Activated CD8-positive, alpha-beta memory T cell treated with anti-CD3 and anti-CD28 coated beads, Interleukin-2, amount 50 U/mL, for 24 hours (primary cell): ENCODE measurements around the gene ATP11A.

ENCODE experiments used
- DNase-seq: peaks from one replicate; pipeline ENCODE4 v3.0.0-alpha.2; 2020; ENCODE audit errors: extremely low read depth

Gene ATP11A

DNA sequence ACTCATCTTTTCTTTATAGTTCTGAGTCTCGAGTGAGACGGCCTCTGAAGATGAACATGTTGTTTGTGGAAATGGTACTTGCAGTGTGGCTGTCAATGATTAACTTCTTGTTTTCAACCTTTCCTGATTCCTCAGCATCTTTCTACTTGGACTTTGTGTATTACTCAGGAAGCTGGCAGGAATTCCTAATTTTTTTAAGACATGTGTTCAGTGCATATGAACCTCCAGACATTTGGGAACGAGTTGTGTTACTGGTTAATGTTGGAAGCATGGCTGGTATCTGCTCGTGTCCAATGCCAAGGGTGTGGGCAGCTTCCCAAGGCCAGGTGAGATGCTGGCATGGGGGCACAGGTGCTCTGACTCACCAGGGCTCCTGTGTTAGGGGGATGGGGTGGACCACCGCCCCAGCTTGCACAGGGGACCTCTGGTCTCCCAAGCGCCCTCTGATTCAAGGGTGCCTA is 218.1 kb downstream of the ATP11A start:
- DNase-seq, result no peak

- no peak for DNase-seq
These were observed 218.5 kb downstream of the ATP11A start for GRCh38 chr13:112908342-112908741.

DNA sequence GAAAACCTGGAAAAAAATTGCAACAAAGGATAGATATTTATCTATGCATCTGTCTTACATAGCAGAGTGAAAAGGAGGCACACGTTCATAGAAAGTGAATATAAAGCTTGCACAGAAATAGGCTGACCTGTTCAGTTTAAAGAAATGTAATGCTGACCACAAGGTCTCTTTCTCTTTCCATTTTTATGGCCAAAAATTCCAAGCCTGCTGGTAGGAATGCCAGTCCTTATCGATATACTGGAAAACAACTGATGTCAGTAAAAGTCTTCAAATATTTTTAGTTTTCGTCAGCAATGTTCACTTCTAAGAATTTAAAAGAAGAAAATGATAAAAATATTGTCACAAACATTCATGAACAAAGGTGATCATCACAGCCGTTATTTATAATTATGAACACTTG is 220.2 kb downstream of the ATP11A start:
- DNase-seq, result no peak

DNA sequence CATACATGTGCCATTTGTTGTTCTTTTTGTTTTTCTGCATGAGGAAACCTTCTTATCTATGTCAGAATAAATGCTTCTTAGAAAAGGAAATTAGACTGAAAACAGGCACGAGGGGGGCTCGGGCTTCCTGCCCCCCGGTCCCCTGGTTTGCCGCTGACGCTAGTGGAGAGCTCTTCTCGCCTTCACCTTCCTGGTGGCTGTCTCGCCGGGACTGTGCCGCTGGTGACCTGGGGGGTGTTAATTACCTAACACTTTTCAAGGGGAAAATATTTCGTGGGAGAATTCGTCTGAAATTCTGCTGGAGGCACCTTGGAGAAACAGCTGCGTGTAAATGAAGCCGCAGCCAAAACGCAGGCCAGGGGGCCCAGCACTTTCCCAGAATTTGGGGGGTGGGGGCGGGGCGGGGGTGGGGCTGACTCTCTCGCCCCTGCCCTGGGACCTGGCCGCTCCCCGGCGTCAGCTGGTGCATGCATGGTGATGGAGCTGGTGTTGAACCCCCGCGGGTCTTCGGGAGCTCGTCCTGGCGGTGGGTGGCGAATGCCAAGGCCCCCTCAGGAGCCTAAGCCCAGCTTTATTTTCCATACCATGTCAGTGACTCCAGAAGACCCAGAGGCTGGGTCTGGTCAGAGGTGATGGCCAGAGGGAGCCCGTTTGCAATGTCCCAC is 220.9 kb downstream of the ATP11A start:
- no peak for DNase-seq

DNA sequence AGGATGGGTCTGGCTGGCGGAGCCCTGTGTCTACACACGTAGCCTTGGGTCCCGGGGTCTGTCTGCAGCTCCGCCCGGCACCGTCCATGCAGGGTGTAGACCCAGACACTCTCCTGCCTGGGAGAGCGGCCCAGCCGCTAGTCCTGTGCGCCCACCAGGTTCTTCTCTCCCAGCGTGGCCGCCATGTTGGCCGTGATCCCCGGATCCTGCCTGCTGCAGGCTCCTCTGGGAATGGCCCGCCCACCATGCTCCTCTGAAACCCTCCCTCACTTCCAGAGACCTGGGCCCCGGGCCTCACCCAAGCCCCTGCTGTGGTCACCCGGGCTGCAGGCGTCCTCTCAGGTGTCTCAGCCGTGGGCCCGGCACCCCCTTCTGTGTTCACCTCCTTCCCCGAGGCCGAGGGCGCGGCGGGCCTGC is 221.5 kb downstream of the ATP11A start:
- DNase-seq, result no peak

- DNase-seq, result no peak
These were observed 222.0 kb downstream of the ATP11A start for GRCh38 chr13:112911883-112912282.

GRCh38 chr13:112912726-112913440 is 223.0 kb downstream of the ATP11A start:
- no peak for DNase-seq

- no peak for DNase-seq
These were observed 226.5 kb downstream of the ATP11A start for GRCh38 chr13:112916296-112916695.

GRCh38 chr13:112917056-112917664 is 227.3 kb downstream of the ATP11A start:
- DNase-seq, result no peak

DNA sequence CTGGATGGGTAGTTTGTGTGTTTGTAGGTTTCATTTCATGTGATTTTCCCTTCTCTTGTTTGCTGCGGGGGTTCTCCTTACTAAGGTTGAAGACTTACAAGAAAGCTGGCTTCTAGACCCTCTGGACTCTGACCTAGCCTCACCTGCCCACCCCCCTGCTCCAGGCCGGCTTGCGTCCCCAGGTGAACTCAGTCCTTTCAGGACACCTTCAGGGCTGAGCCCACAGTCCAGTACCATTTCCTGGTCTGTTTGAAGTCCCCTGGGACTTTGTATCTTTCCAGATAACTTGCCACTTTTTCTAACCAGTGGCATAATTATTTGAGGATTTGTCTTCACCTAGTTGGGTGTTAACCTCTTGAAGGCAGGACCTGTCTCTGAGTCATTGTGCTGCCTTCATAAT is 227.9 kb downstream of the ATP11A start:
- DNase-seq, result no peak

GRCh38 chr13:112918266-112918665 is 228.4 kb downstream of the ATP11A start:
- DNase-seq, result no peak

GRCh38 chr13:112918746-112919145 is 228.9 kb downstream of the ATP11A start:
- no peak for DNase-seq

- no peak for DNase-seq
These were observed 234.1 kb downstream of the ATP11A start for GRCh38 chr13:112923962-112924361.

DNA sequence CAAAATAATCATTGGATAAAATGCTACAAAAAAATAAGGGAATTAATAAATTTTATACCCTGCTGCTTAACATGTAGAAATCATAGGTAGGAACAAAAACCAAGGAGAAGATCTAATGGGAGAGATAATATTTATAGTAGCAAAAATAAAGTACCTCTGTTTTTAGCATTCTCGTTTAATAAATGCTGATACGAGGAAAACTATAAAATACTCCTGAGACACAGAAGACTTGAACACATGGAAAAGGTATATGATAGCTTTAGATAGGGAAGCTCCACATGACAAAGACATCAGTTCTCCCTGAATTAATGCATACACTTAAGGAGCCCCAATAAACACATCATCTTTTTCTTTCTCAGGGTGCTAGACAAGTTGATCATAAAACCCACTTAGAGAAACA is 234.5 kb downstream of the ATP11A start:
- no peak for DNase-seq

DNA sequence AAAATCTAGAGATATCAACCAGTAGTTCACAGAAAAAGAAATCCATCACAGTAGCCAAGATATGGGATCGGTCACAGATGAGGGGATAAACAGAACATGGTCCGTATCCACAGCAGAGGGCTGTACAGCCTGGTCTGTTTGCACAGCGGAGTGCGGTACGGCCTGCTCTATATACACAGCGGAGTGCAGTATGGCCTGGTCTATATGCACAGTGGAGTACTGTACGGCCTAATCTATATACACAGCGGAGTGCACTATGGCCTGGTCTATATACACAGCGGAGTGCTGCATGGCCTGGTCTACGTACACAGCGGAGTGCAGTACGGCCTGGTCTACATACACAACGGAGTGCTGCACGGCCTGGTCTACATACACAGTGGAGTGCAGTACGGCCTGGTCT is 236.2 kb downstream of the ATP11A start:
- no peak for DNase-seq

DNA sequence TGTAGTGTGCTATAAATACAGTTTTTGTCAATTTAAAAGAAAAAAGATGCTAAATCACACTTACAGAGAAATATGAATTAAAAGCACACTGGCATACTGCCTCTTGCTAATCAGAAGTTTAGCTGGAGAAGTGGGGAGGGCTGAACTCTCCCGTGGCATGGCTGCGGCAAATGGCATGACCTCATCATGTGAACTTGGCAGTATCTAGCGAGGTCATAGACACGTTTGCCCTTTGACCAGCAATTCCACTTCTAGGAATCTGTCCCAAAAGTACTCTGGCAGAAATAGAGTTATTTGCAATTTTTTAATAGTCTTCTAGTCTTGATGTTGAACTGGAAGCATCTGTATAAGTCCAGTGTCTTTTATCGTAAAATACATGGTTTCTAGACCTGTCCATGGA is 237.2 kb downstream of the ATP11A start:
- DNase-seq, result no peak

DNA sequence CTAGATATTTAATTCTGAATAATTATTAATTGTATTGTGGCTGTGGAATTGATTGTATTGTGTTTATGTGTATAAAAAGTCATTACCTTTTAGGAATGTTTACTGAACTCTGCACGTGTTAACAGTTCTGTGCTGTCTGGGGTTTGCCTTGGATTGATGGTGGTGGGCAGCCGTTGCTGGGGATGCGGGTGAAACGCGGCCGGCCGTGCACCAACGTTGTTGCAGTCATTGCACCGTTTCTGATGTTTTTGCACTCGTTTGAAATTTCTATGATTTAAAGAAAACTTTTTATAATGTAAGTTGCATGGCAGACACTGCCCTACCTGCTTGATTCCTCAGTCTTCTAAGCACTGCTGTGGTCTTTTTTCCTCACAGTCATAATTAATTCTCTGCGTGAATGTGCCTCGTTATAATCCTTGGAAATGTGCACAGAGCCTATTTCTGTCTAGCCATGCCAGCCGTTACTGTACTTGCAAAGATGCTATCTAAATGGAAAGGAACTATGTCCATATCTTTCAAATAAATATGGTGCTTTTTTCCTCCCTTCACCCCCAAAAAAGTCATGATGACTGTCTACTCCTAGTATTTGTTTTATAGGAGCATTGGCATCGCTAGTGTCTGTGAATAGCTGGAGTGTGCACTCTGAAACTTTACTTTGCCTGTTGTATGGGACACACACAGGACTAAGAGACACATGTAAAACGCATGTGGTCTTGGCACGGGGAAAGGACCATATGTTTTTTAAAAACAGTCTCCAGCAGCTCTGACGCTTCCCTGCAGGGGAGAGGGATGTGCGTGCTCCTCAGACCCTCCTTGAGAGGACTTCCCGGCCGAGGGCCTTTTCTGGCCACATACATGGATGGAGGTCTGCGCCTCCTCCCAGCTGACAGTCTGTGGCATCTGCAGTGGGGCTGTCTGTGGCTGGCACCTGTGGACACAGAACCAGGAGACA is 238.5 kb downstream of the ATP11A start:
- no peak for DNase-seq

GRCh38 chr13:112928972-112929782 is 239.3 kb downstream of the ATP11A start:
- DNase-seq, result no peak

DNA sequence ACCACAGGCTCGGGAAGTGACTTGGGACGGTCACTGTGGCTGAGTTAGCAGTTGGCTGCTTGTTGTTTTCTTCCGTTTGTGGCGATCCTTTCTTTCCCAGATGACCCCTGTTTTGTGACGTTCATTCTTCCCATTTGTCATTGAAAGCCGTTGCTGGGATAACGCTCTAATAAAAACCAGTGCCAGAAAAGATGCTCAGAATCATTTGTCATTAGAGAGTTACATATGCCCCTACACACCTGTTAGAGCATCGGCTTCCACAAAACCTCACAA is 239.9 kb downstream of the ATP11A start:
- DNase-seq, result no peak

DNA sequence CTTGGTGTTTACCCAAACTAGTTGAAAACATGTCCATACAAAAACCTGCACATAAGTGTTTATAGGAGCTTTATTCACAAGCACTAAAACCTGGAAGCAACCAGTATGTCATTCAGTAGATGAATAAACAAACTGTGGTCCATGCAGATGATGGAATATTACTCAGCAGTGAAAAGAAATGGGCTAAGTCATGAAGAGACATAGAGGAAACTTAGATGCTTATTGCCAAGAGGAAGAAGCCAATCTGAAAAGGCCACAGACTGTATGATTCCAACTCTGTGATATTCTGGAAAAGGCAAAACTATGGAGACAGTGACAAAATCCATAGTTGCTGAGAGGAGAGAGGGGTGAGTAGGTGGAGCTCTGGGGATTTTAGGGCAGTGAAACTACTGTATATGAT is 240.4 kb downstream of the ATP11A start:
- no peak for DNase-seq
